ENCODE results near the gene ZMAT1.
"Not testable (repeated sequence)": the region's sequence is repeated elsewhere in the genome, so short reads cannot be mapped to it uniquely, and the experiment has no call there.

The ZMAT1 gene

GRCh38 chrX:101931488-101932248 is at the start of gene ZMAT1:
ZMAT1 (minus strand) TSS chrX:101932027; CDS start chrX:101932008, 19 bp downstream.
- peak within 1 kb of the TSS; percentile 69 for H3K4me3 ChIP-seq (ENCODE audit: low read length)

GRCh38 chrX:101977106-101977505 is 45.3 kb upstream of the ZMAT1 start:
- H3K4me1 ChIP-seq (ENCODE audit: control insufficient read depth, insufficient read depth, low read length), result no peaks in the 10 kb centered on the region

More at GRCh38 chrX:101931488-101932248, at the start of gene ZMAT1:
- H3K9ac ChIP-seq (ENCODE audit: low read length), result no peak within 1 kb of the TSS
- H3K9me3 ChIP-seq (ENCODE audit: control insufficient read depth, low read length), result no peaks in the 10 kb centered on the region
- H3K27me3 ChIP-seq (replicated peaks; ENCODE audit: control insufficient read depth, insufficient read depth, low read length), result peaks cover 8% of the 10 kb centered on the region
- H3K36me3 ChIP-seq (ENCODE audit: control insufficient read depth, insufficient read depth, low read length, severe bottlenecking), result no peaks in the 10 kb centered on the region
- no peaks in the 10 kb centered on the region for H3K4me1 ChIP-seq (ENCODE audit: control insufficient read depth, insufficient read depth, low read length)
- DNase-seq (ENCODE audit: low read depth), result peak; percentile 92

GRCh38 chrX:101973066-101973465 is 41.2 kb upstream of the ZMAT1 start:
- no peaks in the 10 kb centered on the region for H3K36me3 ChIP-seq (ENCODE audit: control insufficient read depth, insufficient read depth, low read length, severe bottlenecking)
- no peak overlapping the region for H3K9ac ChIP-seq (ENCODE audit: low read length)
- peaks cover 3% of the 10 kb centered on the region for H3K27me3 ChIP-seq (replicated peaks; ENCODE audit: control insufficient read depth, insufficient read depth, low read length)
- no peak for DNase-seq (ENCODE audit: low read depth)
- H3K4me1 ChIP-seq (ENCODE audit: control insufficient read depth, insufficient read depth, low read length), result no peaks in the 10 kb centered on the region
- no peak overlapping the region for H3K4me3 ChIP-seq (ENCODE audit: low read length)
- peaks cover 29% of the 10 kb centered on the region for H3K9me3 ChIP-seq (ENCODE audit: control insufficient read depth, low read length)

More at GRCh38 chrX:101977106-101977505, 45.3 kb upstream of the ZMAT1 start:
- no peak overlapping the region for H3K4me3 ChIP-seq (ENCODE audit: low read length)
- H3K9me3 ChIP-seq (ENCODE audit: control insufficient read depth, low read length), result peaks cover 29% of the 10 kb centered on the region
- DNase-seq (ENCODE audit: low read depth), result no peak
- H3K36me3 ChIP-seq (ENCODE audit: control insufficient read depth, insufficient read depth, low read length, severe bottlenecking), result no peaks in the 10 kb centered on the region
- no peak overlapping the region for H3K9ac ChIP-seq (ENCODE audit: low read length)
- H3K27me3 ChIP-seq (replicated peaks; ENCODE audit: control insufficient read depth, insufficient read depth, low read length), result peaks cover 9% of the 10 kb centered on the region

GRCh38 chrX:101964923-101965539 is 33.2 kb upstream of the ZMAT1 start:
- H3K27me3 ChIP-seq (replicated peaks; ENCODE audit: control insufficient read depth, insufficient read depth, low read length), result peaks cover 14% of the 10 kb centered on the region
- H3K9me3 ChIP-seq (ENCODE audit: control insufficient read depth, low read length); DNase-seq (ENCODE audit: low read depth); H3K4me1 ChIP-seq (ENCODE audit: control insufficient read depth, insufficient read depth, low read length); H3K9ac ChIP-seq (ENCODE audit: low read length); H3K36me3 ChIP-seq (ENCODE audit: control insufficient read depth, insufficient read depth, low read length, severe bottlenecking); H3K4me3 ChIP-seq (ENCODE audit: low read length): not testable (repeated sequence)

GRCh38 chrX:101958139-101958538 is 26.3 kb upstream of the ZMAT1 start:
- no peak overlapping the region for H3K9ac ChIP-seq (ENCODE audit: low read length)
- no peaks in the 10 kb centered on the region for H3K36me3 ChIP-seq (ENCODE audit: control insufficient read depth, insufficient read depth, low read length, severe bottlenecking)
- no peaks in the 10 kb centered on the region for H3K9me3 ChIP-seq (ENCODE audit: control insufficient read depth, low read length)
- H3K27me3 ChIP-seq (replicated peaks; ENCODE audit: control insufficient read depth, insufficient read depth, low read length), result peaks cover 6% of the 10 kb centered on the region
- H3K4me1 ChIP-seq (ENCODE audit: control insufficient read depth, insufficient read depth, low read length), result no peaks in the 10 kb centered on the region
- DNase-seq (ENCODE audit: low read depth), result peak; percentile 59
- no peak overlapping the region for H3K4me3 ChIP-seq (ENCODE audit: low read length)

- Histone ChIP-seq H3K36me3 (ENCODE audit: control insufficient read depth, insufficient read depth, low read length, severe bottlenecking) (no peaks in the 10 kb centered on the region), H3K9me3 (ENCODE audit: control insufficient read depth, low read length) (peaks cover 7% of the 10 kb centered on the region), H3K4me3 (ENCODE audit: low read length) (no peak overlapping the region), H3K4me1 (ENCODE audit: control insufficient read depth, insufficient read depth, low read length) (no peaks in the 10 kb centered on the region), H3K27me3 (replicated peaks; ENCODE audit: control insufficient read depth, insufficient read depth, low read length) (peaks cover 4% of the 10 kb centered on the region), H3K9ac (ENCODE audit: low read length) (no peak overlapping the region)
- DNase-seq (ENCODE audit: low read depth), result no peak
Measured at GRCh38 chrX:101957174-101957573, 25.3 kb upstream of the ZMAT1 start.

- Histone ChIP-seq H3K4me1 (ENCODE audit: control insufficient read depth, insufficient read depth, low read length) (no peaks in the 10 kb centered on the region), H3K9ac (ENCODE audit: low read length) (no peak overlapping the region), H3K27me3 (replicated peaks; ENCODE audit: control insufficient read depth, insufficient read depth, low read length) (peaks cover 4% of the 10 kb centered on the region), H3K9me3 (ENCODE audit: control insufficient read depth, low read length) (peaks cover 9% of the 10 kb centered on the region), H3K4me3 (ENCODE audit: low read length) (no peak overlapping the region), H3K36me3 (ENCODE audit: control insufficient read depth, insufficient read depth, low read length, severe bottlenecking) (no peaks in the 10 kb centered on the region)
- DNase-seq (ENCODE audit: low read depth), result no peak
Measured at GRCh38 chrX:101956556-101956955, 24.7 kb upstream of the ZMAT1 start.

- no peak for DNase-seq (ENCODE audit: low read depth)
- H3K36me3 ChIP-seq (ENCODE audit: control insufficient read depth, insufficient read depth, low read length, severe bottlenecking), result no peaks in the 10 kb centered on the region
- H3K27me3 ChIP-seq (replicated peaks; ENCODE audit: control insufficient read depth, insufficient read depth, low read length), result peaks cover 17% of the 10 kb centered on the region
- H3K4me1 ChIP-seq (ENCODE audit: control insufficient read depth, insufficient read depth, low read length), result no peaks in the 10 kb centered on the region
- H3K9ac ChIP-seq (ENCODE audit: low read length), result no peak overlapping the region
- no peak overlapping the region for H3K4me3 ChIP-seq (ENCODE audit: low read length)
- H3K9me3 ChIP-seq (ENCODE audit: control insufficient read depth, low read length), result peaks cover 15% of the 10 kb centered on the region
Measured at GRCh38 chrX:101950581-101950980, 18.8 kb upstream of the ZMAT1 start.

- no peaks in the 10 kb centered on the region for H3K9me3 ChIP-seq (ENCODE audit: control insufficient read depth, low read length)
- no peak for DNase-seq (ENCODE audit: low read depth)
- H3K36me3 ChIP-seq (ENCODE audit: control insufficient read depth, insufficient read depth, low read length, severe bottlenecking), result no peaks in the 10 kb centered on the region
- no peaks in the 10 kb centered on the region for H3K4me1 ChIP-seq (ENCODE audit: control insufficient read depth, insufficient read depth, low read length)
- H3K9ac ChIP-seq (ENCODE audit: low read length), result no peak overlapping the region
- H3K4me3 ChIP-seq (ENCODE audit: low read length), result peak overlapping the region; percentile 69
- peaks cover 9% of the 10 kb centered on the region for H3K27me3 ChIP-seq (replicated peaks; ENCODE audit: control insufficient read depth, insufficient read depth, low read length)
Measured at GRCh38 chrX:101932249-101932570, 383 bp upstream of the ZMAT1 start.

- no peaks in the 10 kb centered on the region for H3K9me3 ChIP-seq (ENCODE audit: control insufficient read depth, low read length)
- peak overlapping the region; percentile 69 for H3K4me3 ChIP-seq (ENCODE audit: low read length)
- H3K4me1 ChIP-seq (ENCODE audit: control insufficient read depth, insufficient read depth, low read length), result no peaks in the 10 kb centered on the region
- no peak for DNase-seq (ENCODE audit: low read depth)
- H3K9ac ChIP-seq (ENCODE audit: low read length), result no peak overlapping the region
- H3K27me3 ChIP-seq (replicated peaks; ENCODE audit: control insufficient read depth, insufficient read depth, low read length), result peaks cover 5% of the 10 kb centered on the region
- no peaks in the 10 kb centered on the region for H3K36me3 ChIP-seq (ENCODE audit: control insufficient read depth, insufficient read depth, low read length, severe bottlenecking)
Measured at GRCh38 chrX:101931136-101931487, 715 bp downstream of the ZMAT1 start.

- H3K4me3 ChIP-seq (ENCODE audit: low read length), result no peak overlapping the region
- no peak for DNase-seq (ENCODE audit: low read depth)
- peaks cover 5% of the 10 kb centered on the region for H3K27me3 ChIP-seq (replicated peaks; ENCODE audit: control insufficient read depth, insufficient read depth, low read length)
- H3K4me1 ChIP-seq (ENCODE audit: control insufficient read depth, insufficient read depth, low read length), result no peaks in the 10 kb centered on the region
- no peaks in the 10 kb centered on the region for H3K36me3 ChIP-seq (ENCODE audit: control insufficient read depth, insufficient read depth, low read length, severe bottlenecking)
- H3K9ac ChIP-seq (ENCODE audit: low read length), result no peak overlapping the region
- H3K9me3 ChIP-seq (ENCODE audit: control insufficient read depth, low read length), result no peaks in the 10 kb centered on the region
Measured at GRCh38 chrX:101925733-101926132, 6.1 kb downstream of the ZMAT1 start.
